HL-60/S4 (cell line): ENCODE results near the gene ST3GAL3.

Experiments used
- in situ Hi-C: fragments of 300-500 bp; cut with MboI; formaldehyde crosslinking; loops from 2 replicates; pipeline ENCODE4 v1.14.3; 2022; ENCODE audit warnings: low sequenced_read_pairs

The ST3GAL3 gene

DNA sequence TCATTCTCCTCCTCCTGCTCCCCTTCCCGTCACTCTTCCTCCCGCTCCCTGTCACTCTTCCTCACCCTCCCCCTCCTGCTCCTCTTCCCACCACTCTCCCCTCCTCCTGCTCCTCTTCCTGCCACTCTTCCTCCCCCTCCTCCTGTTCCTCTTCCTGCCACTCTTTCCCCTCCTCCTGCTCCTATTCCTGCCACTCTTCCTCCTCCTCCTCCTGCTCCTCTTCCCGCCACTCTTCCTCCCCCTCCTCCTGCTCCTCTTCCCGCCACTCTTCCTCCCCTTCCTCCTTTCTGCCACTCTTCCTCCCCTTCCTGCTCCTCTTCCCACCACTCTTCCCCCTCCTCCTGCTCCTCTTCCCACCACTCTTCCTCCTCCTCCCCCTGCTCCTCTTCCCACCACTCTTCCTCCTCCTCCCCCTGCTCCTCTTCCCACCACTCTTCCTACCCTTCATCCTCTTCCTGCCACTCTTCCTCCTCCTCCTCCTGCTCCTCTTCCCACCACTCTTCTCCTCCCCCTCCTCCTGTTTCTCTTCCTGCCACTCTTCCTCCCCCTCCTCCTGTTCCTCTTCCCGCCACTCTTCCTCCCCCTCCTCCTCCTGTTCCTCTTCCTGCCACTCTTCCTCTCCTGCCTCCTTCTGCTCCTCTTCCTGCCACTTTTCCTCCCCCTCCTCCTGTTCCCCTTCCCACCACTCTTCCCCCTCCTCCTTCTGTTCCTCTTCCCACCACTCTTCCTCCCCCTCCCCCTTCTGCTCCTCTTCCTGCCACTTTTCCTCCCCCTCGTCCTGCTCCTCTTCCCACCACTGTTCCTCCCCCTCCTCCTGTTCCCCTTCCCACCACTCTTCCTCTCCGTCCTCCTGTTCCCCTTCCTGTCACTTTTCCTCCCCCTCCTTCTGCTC is 197.6 kb downstream of the ST3GAL3 start:
- in situ Hi-C loops, result no loop called here

DNA sequence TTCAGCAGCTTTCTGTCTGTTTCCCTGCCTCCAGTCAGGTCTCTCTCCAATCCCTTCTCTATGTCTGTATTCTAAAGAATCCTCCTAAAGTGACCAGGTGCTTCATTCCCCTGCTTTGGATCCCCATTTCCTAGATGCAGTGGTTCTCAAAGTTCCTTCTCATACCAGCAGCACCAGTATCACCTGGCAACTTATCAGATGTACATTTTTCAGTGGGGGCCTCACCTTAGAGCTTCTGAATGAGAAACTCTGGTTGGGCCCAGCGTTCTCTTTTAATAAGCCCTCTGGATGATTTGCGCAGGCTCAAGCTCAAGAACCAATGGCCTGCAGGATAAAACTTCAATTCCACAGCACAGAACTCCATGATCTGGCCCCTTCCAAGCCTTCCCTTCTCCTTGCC is 200.9 kb downstream of the ST3GAL3 start:
- in situ Hi-C loops, result no loop called here

DNA sequence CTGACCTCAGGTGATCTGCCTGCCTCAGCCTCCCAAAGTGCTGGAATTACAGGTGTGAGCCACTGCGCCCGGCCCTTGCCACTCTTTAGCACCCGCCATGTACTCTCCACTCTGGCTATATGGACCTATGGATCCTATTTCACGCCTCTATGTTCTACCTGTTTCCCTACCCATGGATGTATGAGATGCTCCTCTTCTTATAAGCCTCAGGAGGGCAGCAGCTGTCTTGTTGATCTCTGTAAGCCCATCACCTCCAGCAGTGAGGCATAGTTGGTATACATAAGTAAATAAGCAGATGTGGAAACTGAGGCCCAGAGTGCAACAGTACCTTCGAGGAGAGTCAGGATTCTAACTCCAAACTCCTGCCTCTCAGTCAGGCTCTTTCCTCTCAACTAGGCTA is 201.5 kb downstream of the ST3GAL3 start:
- in situ Hi-C loops, result no loop called here

DNA sequence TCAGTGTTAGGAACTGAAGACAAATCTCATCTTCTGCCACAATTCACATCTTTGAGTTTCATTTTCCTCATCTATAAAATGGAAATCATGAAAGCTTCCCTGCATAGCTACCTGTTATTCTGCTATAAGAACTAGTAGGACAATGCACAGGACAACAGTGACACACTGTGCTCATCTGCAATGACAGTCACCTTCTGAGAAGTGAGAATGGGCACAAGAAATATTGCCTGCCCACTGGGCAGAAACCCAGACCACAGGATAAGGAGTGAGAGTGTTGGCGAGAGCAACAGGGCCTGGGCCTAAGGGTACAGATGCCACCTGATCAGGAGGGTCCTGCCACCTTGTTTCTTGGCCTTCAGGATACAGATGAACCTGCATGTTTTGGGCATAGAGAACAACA is 203.0 kb downstream of the ST3GAL3 start:
- in situ Hi-C loops, result no loop called here

DNA sequence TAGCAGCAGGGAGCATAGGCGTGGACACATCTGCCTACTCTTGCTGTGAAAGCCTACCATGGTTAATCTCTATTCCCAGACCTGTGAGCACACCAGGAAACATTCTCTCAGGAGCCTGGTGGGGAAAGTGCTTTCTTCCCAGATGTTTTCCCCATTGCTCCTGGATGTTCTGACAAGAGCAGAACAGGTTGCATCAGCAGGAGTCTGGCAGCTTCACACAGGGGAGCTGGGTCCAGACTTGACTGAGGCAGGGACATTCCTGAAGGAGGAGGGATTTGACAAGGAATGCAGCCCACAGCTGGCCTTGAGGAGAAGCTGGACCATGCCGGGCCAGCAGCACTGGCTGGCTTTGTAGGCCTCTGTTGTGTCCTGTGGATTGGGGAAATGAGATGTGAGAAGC is 205.3 kb downstream of the ST3GAL3 start:
- in situ Hi-C loops, result no loop called here

DNA sequence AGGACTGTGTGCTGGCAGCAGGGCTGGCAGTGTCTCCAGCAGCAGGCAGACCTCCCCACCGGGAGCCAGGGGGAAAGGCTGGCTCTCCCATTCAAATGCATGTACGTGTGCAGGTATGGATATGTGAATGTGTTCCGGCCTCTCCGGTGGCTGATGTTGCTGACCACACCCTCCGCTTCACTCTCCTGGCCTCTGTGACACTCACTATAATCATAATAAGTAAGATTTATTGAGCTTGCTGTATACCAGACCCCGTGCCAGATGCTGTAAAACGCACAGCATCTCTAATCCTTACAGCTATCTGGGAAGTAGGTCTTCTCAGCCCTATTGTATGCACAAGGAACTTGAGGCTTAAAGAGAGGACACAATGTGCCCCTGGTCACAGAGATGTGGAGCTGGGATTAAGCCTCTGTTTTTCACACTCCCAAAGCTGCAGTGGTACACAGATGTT is 205.7 kb downstream of the ST3GAL3 start:
- in situ Hi-C loops, result no loop called here

DNA sequence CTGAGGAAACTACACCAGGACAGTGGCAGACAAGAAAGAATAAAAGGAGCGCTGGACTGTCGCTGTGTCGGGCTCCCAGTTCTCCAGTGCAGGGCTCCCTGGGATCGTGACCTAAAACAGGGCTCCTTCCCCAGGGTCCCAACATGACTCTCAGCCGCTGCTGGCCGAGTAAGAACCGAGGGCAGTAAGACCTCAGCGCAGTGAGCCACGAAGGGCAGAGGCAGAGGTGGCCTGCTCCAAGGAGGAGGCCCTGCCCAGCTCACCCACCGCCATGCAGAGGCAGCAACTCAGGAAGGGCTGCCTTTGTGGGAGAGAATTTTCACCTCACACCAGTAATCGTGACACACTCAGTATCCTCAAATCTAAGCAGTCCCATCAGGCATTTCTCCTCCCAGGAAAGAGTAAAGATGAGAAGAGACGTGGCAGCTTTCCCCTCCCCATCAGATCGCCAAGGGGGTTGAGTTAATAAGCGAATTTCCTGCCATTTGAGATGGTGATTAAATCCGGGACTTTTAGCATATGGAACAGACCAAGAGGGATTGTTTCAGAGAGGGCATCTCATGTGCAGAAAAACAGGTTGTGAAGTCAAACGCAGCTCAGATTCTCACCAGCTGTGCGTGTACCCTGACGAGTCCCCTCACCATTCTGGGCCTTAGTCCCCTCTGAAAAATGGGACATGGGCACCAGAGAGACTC is 206.5 kb downstream of the ST3GAL3 start:
- in situ Hi-C loops, result no loop called here

DNA sequence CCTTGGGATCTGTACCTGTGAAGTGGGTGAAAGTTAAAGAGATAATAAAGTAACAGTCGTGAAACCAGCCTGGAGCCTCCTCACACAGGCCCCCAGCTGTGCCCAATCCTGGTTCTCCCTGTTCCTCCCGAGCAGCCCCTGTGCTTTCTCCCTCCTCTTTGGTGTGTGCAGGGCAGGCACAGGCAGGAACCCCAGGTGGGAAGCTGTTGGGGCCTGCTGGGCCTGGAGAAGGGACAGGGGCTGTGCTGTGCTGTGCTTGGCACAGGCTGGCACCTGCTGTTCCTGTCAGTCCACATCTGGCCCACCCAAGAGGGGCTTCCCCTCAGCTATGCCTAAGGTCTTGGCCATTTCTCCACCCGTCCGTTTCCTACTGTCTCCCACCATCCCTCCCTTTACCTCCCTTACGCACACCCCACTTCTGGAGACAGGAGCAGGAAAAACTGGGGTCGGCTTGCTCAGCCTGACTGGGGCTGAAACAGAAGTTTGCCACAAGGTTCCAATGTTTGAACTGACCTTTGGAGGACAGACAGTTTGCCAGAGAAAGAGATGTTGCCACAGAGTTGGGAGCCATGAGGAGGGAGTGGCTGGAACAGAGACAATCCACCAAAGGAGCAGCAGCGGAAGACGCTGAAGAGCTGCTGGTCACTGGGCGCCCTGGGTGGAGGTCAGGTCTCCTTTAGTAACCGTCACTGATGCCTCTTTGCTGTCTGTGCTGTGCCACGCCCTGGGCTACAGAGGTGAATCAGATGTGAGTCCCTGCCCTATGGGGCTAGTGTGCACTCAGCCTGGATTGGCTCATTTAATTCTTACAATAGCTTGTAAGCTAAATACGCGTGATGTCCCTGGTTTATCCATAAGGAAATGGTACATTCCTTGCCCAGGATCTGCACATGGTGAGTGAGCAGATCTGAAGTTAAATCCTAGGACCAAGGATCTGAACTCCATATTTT is 207.5 kb downstream of the ST3GAL3 start:
- in situ Hi-C loops, result no loop called here

DNA sequence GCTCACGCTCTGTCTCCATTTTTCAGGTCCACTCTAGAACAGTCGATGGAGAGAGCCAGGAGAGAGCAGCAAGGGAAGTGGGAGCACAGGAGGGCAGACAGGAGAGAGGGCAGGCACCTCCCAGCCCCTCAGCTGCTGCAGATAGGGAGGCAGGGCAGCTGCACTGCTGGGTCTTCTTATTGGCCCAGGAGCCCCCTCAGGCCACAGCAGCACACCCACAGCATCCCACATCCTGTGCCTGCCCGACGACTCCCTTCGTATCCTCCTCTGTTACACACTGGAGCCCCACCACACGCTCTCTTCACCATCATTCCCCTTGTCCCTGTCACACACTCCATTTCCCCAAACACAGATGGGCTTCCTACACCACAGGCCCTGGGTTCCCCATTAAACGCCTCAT is 212.6 kb downstream of the ST3GAL3 start:
- in situ Hi-C loops, result no loop called here

DNA sequence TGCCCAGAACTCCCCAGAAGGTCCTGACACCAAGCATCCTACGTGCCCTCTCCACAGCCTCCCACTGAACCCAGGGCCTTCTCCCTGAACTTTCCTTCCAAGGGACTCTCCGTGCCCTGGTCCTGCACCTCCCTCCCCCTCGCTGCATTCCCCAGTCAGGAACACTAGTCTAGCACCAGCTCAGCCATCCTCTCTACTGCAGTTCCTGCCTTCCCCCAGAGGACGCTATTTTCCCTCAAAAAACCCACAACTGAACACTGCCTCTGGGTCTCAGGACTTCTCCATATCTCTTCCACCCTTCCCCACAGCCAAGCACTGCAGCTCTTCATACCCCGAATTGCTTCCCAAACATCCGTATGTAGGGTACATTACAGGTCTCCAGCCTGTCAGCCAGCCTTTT is 213.7 kb downstream of the ST3GAL3 start:
- in situ Hi-C loops, result no loop called here

DNA sequence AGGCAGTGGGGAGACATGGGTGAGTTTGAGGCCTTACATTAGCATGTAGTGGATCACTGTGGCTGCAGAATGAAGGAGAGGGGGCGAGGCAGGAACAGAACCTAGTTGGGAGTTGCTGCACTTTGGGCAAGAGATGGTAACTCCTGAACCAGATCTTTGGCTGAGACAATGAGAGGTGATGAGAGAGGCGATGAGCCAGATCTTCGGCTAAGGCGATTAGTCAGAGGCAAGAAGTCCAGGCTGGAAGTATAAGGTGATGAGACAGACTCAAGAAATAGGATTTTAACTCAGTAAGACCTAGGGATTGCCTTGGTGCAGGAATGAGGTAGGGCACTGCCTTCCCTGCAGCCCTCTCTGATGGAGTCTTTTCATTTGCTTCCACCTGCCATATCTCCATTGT is 217.2 kb downstream of the ST3GAL3 start:
- in situ Hi-C loops, result no loop called here

DNA sequence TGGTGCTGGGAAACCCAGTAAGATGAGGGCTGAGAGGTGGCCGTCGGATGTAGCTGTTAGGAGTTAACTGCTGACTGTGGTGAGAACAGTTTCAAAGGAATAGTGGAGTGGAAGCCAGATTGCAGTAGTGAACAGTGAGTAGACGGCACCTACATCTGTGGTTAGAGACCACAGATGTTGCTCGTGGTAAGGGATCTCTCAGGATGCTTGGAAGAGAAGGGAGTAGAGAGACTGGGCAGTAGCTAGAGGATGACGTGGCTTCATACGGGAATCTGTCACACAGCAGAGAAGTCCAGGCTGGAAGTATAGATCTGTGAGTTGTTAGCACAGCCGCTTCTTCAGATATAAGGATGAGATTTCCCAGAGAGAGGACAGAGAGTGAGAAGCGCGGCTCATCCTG is 218.5 kb downstream of the ST3GAL3 start:
- in situ Hi-C loops, result loop anchor here (25.0 kb wide), 2 partner anchors 389 to 689 kb away; partner anchors contain the start of gene PTPRF

DNA sequence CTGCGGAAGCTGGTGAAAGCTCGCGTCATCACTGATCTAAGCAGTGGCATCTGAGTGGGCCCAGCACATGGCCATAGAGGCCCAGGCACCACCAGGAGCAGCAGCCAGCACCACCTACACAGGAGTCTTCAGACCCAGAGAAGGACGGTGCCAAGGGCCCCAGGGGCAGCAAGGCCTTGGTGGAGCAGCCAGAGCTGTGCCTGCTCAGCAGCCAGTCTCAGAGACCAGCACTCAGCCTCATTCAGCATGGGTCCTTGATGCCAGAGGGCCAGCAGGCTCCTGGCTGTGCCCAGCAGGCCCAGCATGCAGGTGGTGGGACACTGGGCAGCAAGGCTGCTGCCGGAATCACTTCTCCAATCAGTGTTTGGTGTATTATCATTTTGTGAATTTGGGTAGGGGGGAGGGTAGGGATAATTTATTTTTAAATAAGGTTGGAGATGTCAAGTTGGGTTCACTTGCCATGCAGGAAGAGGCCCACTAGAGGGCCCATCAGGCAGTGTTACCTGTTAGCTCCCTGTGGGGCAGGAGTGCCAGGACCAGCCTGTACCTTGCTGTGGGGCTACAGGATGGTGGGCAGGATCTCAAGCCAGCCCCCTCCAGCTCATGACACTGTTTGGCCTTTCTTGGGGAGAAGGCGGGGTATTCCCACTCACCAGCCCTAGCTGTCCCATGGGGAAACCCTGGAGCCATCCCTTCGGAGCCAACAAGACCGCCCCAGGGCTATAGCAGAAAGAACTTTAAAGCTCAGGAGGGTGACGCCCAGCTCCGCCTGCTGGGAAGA is 223.0 kb downstream of the ST3GAL3 start:
- in situ Hi-C loops, result loop anchor here (5.0 to 25.0 kb wide), 3 partner anchors 173 to 693 kb away; partner anchors contain the start of gene PTPRF

DNA sequence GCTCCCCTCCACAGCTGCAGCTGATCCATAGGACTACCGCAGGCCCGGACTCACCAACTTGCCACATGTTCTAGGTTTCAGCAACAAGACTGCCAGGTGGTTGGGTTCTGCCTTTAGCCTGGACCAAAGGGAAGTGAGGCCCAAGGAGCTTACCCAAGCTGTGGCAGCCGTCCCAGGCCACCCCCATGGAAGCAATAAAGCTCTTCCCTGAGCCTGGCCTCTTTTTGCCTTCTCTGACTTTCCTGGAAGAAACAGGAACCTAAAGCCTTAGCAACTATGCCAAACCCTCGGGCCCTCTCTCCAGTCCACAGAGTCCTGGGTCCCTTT is 223.6 kb downstream of the ST3GAL3 start:
- in situ Hi-C loops, result loop anchor here (5.0 to 25.0 kb wide), 3 partner anchors 174 to 694 kb away; partner anchors contain the start of gene PTPRF

DNA sequence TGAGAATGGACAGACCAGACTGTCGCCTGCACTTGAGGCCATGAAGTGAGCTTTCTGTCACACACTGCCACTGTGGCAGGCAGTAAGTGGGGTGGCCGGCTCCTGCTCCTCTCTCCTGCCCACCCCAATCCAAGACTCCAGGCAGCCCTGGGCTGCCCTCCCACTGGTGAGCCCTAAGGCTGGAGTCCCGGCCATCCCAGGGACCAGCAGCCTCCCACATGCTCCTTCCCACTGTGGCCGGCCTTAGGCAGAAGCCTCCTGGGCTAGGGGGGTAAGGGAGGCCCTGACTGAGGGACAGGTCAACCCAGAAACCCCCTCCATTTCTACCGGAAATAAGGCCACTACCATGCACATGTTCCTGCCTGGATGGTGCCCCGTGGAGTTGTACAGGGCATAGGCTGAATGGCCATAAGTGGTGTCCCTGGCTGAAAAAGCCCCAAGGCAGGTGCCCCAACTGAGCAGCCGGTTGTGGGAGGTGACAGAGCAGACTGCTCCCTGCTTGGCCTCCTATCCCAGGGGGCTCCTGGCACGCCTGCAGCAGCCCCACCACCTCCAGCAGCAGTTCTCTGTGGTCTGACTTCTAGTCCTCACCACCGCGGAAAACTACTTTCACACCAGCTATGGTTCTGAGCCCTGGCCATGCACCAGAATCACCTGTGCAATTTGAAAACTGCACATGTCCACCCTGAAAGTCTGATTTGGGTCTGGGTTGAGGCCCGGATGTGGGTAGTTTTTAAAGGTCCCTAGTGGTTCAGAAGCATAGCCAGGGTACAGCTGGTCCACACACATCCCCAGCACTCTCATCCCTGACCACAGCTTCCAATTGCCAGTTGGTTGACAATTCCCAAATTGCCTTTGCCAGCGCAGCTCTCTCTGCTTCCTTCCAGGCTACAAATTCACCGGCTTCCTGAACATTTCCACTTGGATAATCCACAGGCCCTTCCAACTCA is 224.7 kb downstream of the ST3GAL3 start:
- in situ Hi-C loops, result loop anchor here (5.0 to 25.0 kb wide), 3 partner anchors 175 to 695 kb away; partner anchors contain the start of gene PTPRF

DNA sequence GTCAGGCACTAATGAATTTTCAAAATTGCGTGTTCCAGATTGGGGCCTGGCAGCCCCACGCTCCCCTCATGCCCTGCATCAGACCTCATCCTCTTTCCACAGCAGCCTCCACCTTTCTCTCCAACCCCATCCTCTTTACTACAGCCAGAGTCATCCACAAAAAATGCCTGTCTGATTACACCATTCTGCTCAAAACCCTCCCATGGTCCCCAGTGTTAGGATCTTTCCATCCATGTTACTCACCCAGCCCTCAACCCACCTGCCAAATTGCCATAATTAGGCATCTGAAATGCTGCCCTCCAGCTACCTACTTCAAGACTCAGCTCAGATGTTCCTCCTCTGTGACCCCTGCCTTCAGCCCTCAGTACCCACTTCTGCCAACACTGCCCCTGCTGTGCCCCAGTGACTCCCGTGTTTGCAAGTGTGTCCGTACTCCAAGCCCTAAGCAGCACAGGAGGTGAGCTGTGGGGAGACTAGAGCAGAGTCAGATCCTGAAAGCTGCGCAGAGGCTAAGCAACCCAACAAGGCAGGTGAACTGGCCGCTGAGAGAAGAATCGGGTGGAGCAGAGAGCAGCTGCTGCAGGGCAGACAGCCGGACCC is 225.6 kb downstream of the ST3GAL3 start:
- in situ Hi-C loops, result loop anchor here (5.0 to 25.0 kb wide), 3 partner anchors 176 to 696 kb away; partner anchors contain the start of gene PTPRF

DNA sequence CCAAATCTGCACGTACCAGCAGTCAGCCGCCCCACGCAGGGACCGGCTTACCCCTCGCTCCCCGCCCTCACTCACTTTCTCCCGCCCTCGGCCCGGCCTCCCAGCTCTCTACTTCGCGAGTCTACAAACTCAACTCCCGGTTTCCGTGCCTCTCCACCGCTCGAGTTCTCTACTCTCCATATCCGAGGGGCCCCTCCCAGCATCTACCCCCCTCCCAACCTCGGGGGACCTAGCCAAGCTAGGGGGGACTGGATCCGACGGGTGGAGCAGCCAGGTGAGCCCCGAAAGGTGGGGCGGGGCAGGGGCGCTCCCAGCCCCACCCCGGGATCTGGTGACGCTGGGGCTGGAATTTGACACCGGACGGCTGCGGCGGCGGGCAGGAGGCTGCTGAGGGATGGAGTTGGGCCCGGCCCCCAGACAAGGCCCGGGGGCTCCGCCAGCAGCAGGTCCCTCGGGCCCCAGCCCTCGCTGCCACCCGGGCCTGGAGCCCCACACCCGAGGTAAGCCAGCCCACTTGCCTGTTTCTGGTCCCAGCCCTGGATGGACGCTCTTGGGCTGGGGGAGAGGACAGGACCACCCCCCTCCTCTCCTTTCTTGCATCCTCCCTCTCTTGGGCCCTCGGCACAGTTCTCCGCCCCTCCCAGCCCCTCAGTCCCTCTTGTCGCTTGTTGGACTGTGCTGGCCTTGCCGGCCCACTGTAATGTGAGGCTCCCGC is 226.2 kb downstream of the ST3GAL3 start, which contains the start of gene ARTN:
TSS of gene ARTN (plus strand) at position 416 of the 715 bp plus-strand sequence. CDS start 1,856 bp downstream, outside the sequence.
- in situ Hi-C loops, result loop anchor here (5.0 to 25.0 kb wide), 3 partner anchors 176 to 696 kb away; partner anchors contain the start of gene PTPRF
